NCI-H345 treated with DMSO at 0.1 percent for 48 hours (cell line): ENCODE measurements around the gene CTDSP2.
"Not testable (repeated sequence)": the region's sequence is repeated elsewhere in the genome, so short reads cannot be mapped to it uniquely, and the experiment has no call there.

ENCODE experiments used
- DNase-seq: peaks from one replicate; lab custom pipeline; 2025; ENCODE audit not compliant: unreplicated experiment; lab: John Stamatoyannopoulos, UW

Gene CTDSP2

DNA sequence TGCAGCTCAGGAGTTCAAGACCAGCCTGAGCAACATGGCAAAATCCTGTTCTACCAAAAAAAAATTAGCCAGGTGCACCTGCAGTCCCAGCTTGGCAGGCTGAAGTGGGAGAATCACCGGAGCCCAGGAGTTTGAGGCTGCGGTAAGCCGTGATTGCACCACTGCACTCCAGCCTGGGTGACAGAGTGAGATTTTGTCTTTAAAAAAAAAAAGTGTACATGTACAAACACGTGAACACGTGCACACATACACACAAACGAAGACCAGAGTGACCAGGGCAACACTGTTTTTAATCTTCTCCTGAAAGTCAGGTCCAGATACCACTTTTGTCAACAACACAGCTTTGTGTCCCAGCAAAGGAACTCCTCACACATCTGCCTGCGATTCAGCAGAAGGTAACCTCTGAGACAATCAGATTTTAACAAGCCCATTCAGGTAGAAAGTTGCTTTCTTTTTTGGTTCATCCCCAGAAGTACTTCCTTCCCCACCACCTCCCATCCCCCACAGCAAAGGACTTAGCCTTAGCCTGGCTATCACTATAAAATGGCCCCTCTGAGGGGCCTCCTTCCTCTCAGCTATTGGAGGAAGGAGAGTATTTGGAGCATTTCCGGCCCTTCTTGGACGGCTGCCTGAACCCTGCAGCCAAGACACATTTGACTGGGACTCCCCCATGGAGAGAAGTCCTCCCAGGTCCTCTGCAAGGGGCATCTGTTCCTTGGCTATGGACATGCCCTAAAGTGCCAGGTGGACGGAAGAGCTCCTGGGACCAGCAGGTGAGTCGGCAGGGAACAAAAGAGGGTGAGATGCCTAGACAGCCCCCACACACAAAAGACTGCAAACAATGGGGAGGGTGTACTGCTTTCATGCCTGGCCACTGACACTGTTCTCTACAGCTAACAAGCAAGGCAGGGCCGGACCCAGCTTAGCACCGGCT lies 9.8 kb downstream of the CTDSP2 start:
- DNase-seq: peak; percentile 26

DNA sequence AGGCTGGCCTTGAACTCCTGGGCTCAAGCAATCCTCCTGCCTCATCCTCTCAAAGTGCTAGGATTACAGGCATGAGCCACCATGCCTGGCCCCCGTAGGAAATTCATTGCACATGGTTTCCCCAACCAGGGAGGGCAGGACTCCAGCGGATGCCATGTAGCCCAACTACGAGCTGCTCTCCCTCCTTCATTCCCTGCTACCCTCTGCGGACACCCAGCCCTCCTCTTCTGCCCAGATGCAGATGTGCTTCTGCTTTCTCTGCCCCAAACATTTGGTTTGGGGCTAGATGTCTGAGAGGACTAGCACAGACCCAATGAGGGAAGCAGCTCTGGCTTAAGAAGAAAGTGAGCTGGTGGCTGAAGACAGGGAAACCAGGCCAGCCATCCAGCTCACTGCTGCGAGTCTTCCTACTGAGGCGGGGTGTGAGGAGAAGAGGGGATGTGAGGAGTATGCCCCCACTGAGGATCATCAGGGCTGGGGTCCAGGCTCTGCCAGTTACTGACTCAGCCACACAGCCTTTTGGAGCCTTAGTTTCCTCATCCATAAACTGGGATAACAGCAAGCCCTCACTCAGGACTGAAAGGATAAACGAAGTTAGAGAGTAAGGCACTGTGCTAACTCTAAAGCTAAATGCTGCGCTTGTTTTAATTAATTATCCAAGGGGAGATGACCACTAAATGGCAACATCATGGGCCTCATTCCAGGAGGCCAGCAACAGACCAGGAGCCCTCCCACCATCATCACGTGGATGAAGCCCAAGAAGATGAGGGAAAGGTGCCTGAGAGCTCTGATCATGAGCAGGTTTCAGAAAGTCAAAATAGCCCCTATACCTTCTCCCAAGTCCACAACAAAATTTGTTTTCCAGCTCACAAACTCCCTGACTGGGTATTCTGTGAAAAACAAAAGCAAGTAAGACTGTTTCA lies 10.9 kb downstream of the CTDSP2 start:
- no peak for DNase-seq

DNA sequence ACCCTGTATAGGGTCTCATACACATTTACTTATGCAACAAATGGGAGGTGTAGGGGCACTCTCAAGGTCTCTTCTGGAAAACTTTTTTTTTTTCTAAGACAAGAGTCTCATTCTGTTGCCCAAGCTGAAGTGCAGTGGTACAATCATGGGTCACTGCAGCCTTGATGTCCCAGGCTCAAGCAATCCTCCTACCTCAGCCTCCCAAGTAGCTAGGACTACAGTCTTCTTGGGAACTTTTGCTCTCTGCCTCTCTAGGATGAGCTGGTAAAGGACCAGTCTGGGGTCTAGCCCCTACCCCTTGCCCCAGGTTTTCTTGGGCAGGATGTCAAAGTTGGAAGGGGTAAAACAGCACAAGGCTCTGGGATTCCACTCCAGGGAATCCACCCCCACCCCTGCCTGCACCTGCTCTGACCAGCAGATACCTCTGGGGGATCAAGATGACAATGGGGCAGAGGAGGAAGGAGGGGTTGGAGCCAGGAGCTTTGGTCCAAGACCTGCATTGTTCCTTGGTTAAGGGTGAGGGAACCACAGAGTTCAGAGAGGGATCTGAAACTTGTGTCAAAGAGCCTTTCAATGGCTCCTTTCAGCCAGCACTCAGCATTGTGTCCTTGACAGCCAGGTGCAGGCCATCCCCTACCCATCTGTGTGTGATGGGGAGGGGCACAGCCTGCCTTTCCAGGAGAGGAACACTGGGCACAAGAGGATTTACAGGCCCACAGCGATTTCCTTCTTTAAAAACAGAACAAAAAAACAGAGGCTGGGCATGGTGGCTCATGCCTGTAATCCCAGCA lies 12.2 kb downstream of the CTDSP2 start:
- DNase-seq: peak; percentile 63

DNA sequence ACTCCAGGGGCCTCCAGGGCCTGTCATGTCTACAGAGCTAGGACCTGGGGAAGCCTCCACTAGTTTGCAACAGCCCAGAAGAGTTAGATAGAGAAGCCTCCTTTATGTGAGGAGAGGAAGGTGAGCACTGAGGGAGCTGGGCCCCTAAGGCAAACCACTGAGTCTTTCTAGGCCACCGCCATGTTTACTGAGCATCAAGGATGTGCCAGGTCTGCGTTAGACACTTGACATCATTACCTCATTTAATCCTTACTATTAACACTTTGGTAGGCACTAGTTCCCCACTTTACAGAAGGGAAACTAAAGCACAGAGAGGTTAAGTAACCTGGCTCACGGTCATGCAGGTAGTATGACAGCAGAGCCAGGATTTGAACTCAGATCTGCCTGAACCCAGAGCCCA lies 12.9 kb downstream of the CTDSP2 start:
- no peak for DNase-seq

DNA sequence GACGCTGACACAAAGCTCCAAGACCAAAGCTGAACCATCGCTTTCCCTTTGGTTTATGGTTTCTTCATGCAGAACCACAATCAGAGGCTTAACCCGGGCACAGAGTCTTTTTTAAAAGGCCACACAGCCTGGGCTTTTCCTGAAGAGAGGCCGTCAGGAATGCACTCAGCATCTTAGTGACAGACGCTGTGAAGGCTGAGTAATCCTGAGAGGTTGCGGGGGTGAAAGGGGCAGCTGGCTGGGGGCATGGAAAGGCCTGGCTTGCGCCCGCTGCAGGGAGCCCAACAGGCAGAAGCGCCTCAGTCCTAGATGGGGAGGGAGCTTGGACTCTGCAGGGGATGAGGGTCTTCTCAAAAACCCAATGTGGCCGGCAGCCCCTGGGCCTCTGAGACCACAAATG lies 13.6 kb downstream of the CTDSP2 start:
- no peak for DNase-seq

DNA sequence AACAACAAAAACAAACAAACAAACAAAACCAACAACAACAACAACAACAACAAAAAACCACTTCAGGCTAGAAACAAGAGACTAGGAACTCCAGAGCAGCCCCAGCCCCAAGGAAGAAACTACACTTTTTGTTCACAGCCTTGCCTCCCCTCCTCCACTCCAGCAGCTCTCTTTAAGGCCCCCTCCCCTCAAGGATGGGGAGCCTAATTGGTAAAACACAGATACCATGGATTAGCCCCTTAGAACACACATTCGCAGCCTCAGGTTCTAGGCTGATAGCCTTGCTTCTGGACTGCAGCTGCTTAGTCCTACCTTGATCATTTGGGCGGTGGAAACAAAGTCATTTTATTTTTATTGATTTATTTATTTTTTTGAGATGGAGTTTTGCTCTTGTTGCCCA lies 16.1 kb downstream of the CTDSP2 start:
- DNase-seq: no peak

DNA sequence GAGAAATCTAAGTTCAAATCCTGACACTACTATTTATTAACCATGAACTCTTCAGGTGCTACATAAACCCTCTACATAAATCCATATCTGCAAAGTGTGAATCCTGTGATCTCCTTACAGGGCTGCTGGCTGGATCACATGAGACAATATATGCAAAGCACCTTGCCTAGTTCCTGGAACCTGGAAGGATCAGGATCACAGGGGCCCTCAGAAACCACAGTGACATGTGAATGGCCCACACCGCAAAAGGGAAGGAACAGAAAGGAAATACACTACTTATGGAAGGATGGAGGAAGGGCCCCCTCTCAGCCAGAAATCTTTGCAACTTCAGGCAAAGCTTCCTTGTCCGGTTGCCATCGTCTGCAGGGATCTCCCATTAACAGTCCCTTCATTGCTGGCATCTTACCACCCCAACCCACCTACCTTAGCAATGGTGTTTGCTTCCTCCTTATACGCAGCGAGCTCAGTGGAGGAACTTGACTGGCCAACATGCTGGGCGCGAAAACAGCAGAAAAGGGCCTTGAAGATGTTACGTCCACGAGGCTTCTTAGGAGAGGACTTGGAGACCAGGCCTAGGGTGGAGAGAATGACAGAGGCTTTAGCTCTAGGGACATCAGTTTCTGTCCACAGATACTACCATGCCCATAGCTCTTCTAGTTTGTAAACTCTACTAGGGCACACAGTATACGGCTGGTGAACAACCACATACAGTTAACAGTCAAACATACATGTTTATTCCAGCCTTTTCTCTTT lies 17.3 kb downstream of the CTDSP2 start:
- no peak for DNase-seq

DNA sequence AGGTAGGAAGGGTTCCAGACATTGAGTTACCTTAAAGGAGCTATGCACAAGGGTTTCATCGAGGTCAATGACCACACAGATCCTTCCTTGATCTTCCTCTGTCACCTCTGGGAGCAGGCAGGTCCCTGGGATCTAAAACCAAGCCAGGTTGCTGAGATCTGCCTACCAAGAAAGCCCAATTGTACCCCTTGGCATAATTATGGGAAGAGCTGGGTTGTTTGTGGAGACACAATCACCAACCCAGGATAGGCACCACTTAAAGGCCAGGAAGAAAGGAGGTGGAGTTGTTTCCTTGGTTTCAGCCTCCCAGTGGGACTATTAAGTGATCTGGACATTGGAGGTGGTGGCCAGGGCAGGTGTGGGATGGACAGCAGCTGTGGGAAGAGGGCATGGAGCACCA lies 19.6 kb downstream of the CTDSP2 start:
- DNase-seq: no peak

DNA sequence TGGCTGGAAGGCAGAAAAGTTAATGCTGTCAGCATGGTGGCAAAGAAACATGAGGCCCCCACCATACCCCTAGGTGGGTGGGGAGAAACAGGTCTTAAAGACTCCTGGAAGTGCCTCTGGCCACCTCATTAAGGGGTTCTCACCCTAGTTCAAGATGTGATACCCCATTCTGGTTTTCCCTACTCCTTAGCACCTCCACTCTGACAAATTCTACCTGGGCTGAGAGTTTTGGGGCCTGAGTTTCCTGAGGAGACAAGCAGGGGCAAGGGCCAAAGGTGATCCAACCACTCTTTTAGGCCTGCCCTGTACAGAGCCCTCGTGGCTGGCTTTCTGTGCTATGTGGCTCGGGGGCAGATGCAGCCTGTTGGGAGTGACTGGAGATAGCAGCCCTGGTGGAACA lies 20.1 kb downstream of the CTDSP2 start:
- no peak for DNase-seq

DNA sequence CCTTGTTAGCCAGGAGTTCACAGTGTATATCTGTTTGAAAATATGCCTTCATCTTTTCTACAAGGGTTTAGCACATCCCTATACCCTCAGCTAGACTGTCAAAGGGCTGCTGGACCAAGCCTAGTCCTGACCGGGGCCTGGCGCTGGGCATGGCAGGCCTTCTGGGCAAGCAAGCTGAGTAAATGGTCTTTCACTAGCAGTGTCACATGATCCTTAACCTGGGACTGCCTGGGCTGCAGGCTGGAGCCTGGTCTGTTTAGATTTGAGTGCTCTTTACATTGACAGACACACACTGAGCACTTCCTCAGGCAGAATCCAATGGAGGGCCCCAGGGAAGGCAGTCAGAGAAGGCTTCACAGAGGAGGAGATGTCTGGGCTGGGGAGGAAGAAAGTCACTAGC lies 21.1 kb downstream of the CTDSP2 start:
- no peak for DNase-seq

DNA sequence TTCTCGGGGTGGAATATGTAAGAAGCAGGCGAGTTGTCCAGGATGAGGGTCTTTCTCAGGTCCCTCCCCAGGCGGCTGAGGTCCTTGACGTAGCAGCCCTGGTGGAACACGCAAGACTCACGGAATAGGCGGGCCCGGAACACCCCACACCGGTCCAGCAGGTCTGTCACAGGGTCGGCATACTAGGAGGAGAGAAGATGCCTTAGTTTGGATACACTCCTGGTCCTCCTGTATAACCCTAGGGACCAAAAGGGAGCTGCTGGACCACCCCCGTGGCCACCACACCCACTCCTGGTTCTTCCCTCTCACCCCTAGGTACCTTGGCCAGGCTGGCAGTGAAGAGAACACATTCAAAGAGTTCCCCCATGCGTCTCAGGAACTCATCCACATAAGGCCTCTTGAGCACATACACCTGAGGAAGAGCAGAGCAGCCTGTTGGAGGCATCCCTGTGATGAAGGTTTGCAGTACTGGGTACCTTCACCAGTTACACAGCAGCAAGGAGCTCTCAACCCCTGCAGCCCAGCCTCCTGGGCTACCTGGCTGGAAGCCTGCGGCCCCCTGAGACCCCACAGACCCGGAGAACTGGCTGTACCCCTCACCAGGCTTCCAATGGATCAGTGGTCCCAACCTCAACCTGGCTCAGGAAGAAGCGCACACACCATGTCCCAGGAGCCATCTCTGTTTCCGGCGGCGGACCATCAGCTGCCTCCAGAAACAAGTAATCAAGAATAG lies 22.5 kb downstream of the CTDSP2 start:
- DNase-seq: no peak

DNA sequence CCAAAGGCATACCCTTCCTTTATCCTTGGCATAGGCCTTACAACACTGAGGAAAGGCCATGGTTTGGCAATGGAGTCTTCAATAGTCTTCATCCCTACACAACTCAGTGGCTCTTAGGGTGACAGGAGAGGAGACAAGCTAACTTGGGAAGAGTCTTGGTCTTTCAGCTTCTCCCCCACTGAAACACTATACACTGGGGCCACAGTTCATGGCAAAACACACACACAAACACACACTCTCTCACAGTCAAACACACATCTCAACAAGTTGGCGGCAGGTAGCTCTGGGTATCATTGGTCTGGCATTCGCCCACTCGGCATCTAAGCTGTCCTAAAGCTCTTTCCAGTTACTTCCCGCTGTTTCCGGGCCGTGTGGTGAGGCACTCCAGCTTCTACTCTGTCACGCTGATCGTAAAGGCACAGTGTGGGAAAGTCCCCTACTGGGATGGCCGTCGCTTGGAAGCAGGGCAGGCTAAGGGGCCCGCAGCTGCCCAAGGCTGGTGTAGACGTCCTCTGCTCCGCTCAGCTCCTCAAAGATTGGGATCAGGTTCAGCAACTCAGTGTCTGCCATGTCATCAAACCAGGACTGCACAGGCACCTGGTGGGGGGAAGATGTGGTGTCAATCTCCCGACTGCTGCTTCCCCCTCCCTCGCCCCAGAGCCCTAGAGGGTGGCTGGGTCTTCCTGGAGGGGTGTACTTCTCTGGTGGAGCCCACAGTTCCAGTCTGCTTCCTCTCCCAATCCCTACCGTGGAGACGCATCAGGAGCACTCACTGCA lies 23.2 kb downstream of the CTDSP2 start:
- no peak for DNase-seq

DNA sequence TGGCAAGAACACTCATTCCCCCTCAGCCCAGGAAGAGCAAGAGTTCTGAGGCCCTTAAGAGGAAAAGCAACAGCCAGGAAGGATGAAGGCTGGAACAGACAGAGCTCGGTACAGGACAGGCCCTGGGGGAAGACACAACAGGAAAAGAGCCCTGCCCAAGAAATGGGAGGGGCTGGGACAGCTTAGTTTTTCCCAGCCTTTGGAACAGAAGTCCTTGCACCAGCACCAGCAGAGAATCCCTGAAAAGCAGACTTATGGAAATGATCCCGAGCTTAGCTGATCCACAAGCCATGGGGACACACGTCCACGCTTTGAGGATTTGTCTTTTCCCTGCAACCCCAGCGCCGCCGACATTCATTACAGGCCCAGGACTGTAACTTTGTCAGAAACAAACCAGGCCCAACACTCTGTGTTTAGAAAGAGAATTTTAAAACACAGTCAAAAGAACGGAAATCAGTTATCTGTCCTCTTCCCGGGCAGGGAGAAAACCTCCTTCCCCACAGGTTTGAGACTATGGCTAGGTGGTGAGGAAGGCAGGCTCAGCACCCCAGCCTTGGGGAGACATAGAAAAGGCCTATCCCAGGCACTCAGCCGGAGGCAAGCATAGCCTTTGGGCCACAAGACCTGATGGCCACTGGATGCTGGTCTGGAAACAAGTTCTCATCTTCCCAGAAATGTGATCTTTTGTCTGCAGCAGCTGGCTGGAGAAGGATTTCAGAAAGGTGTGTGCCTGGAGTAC lies 24.0 kb downstream of the CTDSP2 start:
- no peak for DNase-seq

DNA sequence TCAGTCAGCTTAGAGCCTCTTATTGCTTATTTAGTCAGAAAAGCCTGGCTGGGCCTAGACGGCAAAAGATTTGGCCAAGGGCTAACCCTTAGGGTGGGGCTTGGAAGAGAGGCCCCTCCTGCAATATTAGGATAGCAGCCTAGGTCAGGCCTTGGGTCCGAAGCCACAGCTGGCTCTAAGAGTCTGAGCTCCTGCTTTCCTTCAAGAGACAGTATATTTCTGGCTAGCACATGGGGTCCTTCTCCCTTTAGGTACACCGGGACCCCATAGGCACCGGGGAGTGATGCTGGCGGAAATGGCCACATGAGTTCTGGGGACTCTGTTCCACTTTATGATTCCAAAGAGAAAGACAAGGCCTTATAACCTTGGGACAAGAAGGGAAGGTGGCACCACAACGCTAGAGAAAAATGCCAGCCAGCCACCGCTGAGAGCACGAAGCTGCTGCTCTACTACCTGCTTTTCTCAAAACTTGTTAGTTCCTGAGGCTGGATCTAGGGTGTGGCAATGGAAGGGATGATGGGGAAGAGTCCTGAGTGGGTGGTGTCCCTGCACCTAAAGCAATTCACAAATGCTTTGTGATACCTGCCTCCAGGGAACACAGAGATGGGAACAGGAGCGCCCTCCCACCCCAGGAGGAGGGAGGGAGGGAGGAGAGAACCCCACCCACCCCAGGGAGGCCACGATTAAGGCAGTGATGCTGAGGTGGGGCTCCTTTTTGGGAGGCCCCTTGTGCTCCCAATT lies 24.9 kb downstream of the CTDSP2 start:
- no peak for DNase-seq

DNA sequence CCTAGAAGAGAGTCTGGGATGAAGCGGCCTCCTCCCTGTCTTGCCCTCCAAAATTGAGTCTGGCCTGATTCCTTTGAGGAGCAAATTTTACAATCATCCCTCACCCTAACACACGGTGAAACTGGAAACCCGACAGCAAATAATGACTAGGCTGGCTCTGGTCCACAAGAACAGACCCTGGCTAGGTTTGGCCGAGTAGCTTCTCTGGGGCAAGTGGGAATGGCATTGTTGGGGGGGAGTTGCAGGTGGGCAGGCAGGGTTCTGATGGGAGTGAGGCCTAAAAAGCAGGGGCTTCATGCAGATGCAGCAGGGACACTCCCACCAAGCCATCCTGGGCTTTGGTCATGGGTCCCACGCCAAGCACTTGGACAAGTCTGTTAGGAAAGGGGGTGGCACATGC lies 25.5 kb downstream of the CTDSP2 start:
- DNase-seq: not testable (repeated sequence)

DNA sequence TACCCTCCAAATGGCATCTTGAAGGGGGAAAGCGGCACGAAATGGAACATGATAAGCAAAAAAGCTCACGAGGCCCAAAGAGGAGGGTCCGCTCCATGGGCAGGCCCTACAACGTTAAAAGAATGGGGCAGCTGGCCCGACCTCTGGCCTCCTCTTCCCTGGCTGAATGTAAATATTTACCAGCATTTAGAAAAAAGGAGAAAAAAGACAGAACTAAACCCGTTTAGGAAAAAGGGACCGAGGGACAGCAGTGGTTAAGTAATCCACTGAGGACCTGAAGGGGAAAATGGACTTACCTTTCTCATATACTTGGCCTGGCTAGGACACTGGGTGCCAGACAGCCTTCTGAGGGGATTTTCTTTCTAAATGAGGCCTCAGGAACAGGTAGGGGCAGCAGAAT lies 26.4 kb downstream of the CTDSP2 start:
- DNase-seq: not testable (repeated sequence)

DNA sequence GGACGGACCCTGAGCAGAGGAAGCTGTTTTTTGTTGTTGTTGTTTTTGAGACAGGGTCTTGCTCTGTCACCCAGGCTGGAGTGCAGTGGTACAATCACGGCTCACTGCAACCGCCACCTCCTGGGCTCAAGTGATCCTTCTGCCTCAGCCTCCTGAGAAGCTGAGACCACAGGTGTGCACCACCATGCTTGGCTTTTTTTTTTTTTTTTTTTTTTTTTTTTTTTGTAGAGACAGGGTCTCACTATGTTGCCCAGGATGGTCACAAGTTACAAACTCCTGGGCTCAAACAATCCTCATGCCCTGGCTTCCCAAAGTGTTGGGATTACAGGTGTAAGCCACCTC lies 28.6 kb downstream of the CTDSP2 start:
- DNase-seq: not testable (repeated sequence)
